ENCODE measurements around the gene SMIM11. TPM values are rescaled to one million over a fixed set of nuclear protein-coding genes. Genes with fewer than 3 reads are reported as not detected.

SMIM11 gene
- total and polyA plus RNA-seq, 7 donors = 3.5 to 14.6 (median 9.3) TPM; not detected in 1

- H3K36me3 ChIP-seq = no peaks in the 10 kb centered on the region
- 88 to 90% methylated on average over 14 of the region's 14 CpGs for WGBS, 2 donors
- no peaks in the 10 kb centered on the region for H3K9me3 ChIP-seq
- intact Hi-C loops (cut with DNase I) = loop anchor here (2.0 kb wide), 1 partner anchor 141 kb away; no protein-coding TSS in a partner anchor
- peaks cover 0 to 57% (median 42%) of the 10 kb centered on the region in 4 donors for H3K4me1 ChIP-seq
- no peaks in the 10 kb centered on the region for H3K27me3 ChIP-seq
- peak overlapping the region in 3 of 4 donors; percentile 37 to 78 (median 67) for H3K27ac ChIP-seq
- TF ChIP-seq CTCF (IDR thresholded peaks at IDR 0.05) (no peak), POLR2AphosphoS5 (IDR thresholded peaks at IDR 0.05) (no peak), POLR2A (IDR thresholded peaks at IDR 0.05) (no peak), EP300 (IDR thresholded peaks at IDR 0.05) (no peak)
- no peak for DNase-seq
- H3K4me3 ChIP-seq = no peak overlapping the region
Observed at GRCh38 chr21:34343838-34344381, 31.4 kb upstream of the SMIM11 start.

DNA sequence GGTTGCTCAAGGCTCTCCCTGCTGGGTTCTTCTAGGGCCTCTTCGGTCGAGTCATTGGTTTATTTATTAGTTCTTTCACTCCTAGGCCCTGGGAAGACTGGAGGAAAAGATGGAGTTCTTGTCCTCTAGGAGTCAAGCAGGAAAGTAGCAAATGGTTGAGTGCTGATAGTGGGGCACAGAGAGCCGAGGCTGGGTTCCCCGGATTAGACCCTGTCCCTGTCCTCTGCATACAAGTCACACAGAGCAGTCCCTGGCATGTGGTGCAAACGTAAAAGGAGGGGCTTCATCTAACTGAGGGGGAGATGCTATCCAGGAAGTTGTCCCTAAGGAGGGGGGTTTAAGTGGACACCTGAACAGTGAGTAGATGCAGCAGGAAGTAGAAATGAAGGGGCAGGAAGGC lies 30.7 kb upstream of the SMIM11 start:
- DNase-seq = no peak
- H3K4me1 ChIP-seq = peaks cover 0 to 57% (median 42%) of the 10 kb centered on the region in 4 donors
- no peaks in the 10 kb centered on the region for H3K27me3 ChIP-seq
- WGBS, 2 donors = 87 to 88% methylated on average over 5 of the region's 5 CpGs
- no peaks in the 10 kb centered on the region for H3K9me3 ChIP-seq
- H3K36me3 ChIP-seq = no peaks in the 10 kb centered on the region
- TF ChIP-seq POLR2AphosphoS5 (IDR thresholded peaks at IDR 0.05) (no peak), POLR2A (IDR thresholded peaks at IDR 0.05) (no peak), CTCF (IDR thresholded peaks at IDR 0.05) (no peak), EP300 (IDR thresholded peaks at IDR 0.05) (no peak)
- H3K4me3 ChIP-seq = no peak overlapping the region
- intact Hi-C loops (cut with DNase I) = loop anchor here (2.0 kb wide), 1 partner anchor 142 kb away; no protein-coding TSS in a partner anchor
- peak overlapping the region in 3 of 4 donors; percentile 37 to 78 (median 67) for H3K27ac ChIP-seq

DNA sequence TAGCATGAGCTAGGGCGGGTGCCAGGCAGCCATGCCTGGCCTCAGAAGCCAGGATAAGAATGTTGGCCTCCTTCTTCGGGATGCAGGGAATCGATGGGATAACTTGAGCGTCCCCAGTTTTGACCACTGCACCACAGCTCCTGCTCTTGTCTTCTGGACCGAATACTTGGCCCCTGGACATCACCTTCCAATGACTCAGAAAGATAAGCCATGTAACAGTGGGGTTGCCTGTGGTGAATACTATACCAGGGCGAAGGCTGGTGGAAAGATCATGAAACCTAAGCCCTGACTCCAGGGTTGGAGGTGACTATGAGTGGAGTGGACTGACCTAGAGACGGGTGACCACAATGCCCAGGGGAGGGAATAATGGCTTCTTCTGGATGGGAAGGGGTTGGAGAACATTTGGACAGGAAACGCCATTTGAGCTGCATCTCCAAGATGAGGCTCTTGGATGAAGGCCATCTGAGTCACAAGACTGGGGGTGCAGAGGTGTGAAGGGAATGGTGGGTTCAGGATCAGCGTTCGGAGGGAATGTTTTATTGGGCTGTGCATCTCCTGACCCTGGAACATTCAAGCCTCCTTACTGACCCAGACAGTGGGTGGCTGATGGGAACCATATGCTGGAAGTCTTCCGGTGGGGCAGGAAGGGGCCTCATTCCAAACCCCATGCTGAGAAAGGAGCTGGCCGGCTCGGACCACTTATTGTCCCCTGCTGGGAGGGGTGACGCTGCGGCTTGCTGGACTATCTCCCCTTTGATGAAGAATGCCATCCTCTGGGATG lies 30.0 kb upstream of the SMIM11 start:
- no peak for TF ChIP-seq EP300 (IDR thresholded peaks at IDR 0.05)
- TF ChIP-seq POLR2AphosphoS5 (IDR thresholded peaks at IDR 0.05) = no peak
- TF ChIP-seq POLR2A (IDR thresholded peaks at IDR 0.05) = no peak
- H3K27ac ChIP-seq = peak overlapping the region; percentile 53 to 78 (median 60)
- peaks cover 0 to 57% (median 42%) of the 10 kb centered on the region in 4 donors for H3K4me1 ChIP-seq
- H3K27me3 ChIP-seq = no peaks in the 10 kb centered on the region
- WGBS, 2 donors = 77 to 79% methylated on average over 15 of the region's 15 CpGs
- no peak overlapping the region for H3K4me3 ChIP-seq
- H3K9me3 ChIP-seq = no peaks in the 10 kb centered on the region
- no peak for DNase-seq
- intact Hi-C loops (cut with DNase I) = loop anchor here (2.0 to 5.0 kb wide), 2 partner anchors 142 to 273 kb away; partner anchors contain the start of genes MRPS6 and SLC5A3
- no peaks in the 10 kb centered on the region for H3K36me3 ChIP-seq

DNA sequence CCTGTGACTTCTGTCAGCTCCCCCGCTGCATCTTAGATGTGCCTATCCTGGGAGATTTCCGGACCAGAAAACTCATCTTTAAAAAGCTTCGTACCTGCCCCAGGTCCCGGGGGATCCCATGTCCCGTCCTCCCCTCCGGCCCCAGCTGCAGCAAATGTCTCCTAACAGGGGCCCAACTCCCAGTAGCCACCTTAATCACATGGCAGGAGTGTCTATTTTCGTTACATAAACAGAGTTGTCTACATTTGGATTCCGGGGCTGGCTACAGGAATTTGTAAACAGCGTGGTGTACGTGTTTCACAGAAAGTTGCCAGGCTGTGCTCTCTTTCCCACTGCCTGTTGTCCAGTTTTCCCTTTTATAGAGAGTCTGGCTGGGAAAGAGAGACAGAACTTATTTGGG lies 29.4 kb upstream of the SMIM11 start:
- H3K4me3 ChIP-seq = no peak overlapping the region
- 79 to 85% methylated on average over 10 of the region's 10 CpGs for WGBS, 2 donors
- peaks cover 0 to 57% (median 42%) of the 10 kb centered on the region in 4 donors for H3K4me1 ChIP-seq
- H3K27me3 ChIP-seq = no peaks in the 10 kb centered on the region
- intact Hi-C loops (cut with DNase I) = loop anchor here (2.0 to 5.0 kb wide), 3 partner anchors 143 to 274 kb away; partner anchors contain the start of genes MRPS6 and SLC5A3
- no peak for DNase-seq
- no peaks in the 10 kb centered on the region for H3K36me3 ChIP-seq
- no peak for TF ChIP-seq CTCF (IDR thresholded peaks at IDR 0.05)
- no peak for TF ChIP-seq EP300 (IDR thresholded peaks at IDR 0.05)
- peak in 2 of 4 donors; percentile 36 to 44 for TF ChIP-seq POLR2AphosphoS5 (IDR thresholded peaks at IDR 0.05)
- TF ChIP-seq POLR2A (IDR thresholded peaks at IDR 0.05) = no peak
- H3K9me3 ChIP-seq = no peaks in the 10 kb centered on the region
- H3K27ac ChIP-seq = peak overlapping the region; percentile 53 to 78 (median 60)

All from sigmoid colon (tissue), 7 donors.